BJ (cell line): ENCODE results near the gene MAB21L2. TPM values are rescaled to one million over a fixed set of nuclear protein-coding genes. Genes with fewer than 3 reads are reported as not detected.

Experiments used
- CTCF ChIA-PET: fragments of 350-600 bp; formaldehyde crosslinking; extraction: SDS; loops from one replicate; lab custom pipeline; 2021; ENCODE audit warnings: antibody characterized with exemption, inconsistent platforms; lab: Yijun Ruan, JAX
- POLR2A ChIA-PET: fragments of 300-600 bp; sonication (Branson Sonifier 250); formaldehyde crosslinking; extraction: SDS; loops from one replicate; lab custom pipeline; 2021; ENCODE audit warnings: antibody characterized with exemption; lab: Charles Lee
- DNase-seq: peaks from one replicate; pipeline ENCODE4 v3.0.0-alpha.2; 2011; ENCODE audit warnings: low read depth
- H3K27me3 ChIP-seq: 2 replicates; pipeline ENCODE4 v1.6.0; 2011; ENCODE audit warnings: low read length; ENCODE audit not compliant: control insufficient read depth, insufficient read depth
- H3K36me3 ChIP-seq: 2 replicates; pipeline ENCODE4 v1.5.1; 2011; ENCODE audit warnings: low read length; ENCODE audit not compliant: control insufficient read depth, insufficient read depth
- H3K4me3 ChIP-seq: 2 replicates; pipeline ENCODE4 v1.5.1; 2011; ENCODE audit warnings: low read depth, mild to moderate bottlenecking, control low read depth, low read length
- CTCF ChIP-seq: IDR thresholded peaks from 2 replicates; pipeline ENCODE4 v1.5.1; 2011; ENCODE audit warnings: low read depth, mild to moderate bottlenecking, control low read depth, inconsistent platforms, low read length, moderate library complexity; ENCODE audit not compliant: insufficient read depth
- polyA plus RNA-seq: library from polyadenylated mRNA; depleted of rRNA; stranded (reverse); fragments of >200 nt; gene quantifications from 2 replicates; pipeline ENCODE4 v1.2.3, GENCODE V29; 2011

MAB21L2 gene
- polyA plus RNA-seq, 1 experiment = not detected

- H3K27me3 ChIP-seq = no peaks in the 10 kb centered on the region
- ChIA-PET CTCF (no interaction called here), POLR2A (no interaction called here)
- no peaks in the 10 kb centered on the region for H3K36me3 ChIP-seq
- no peak overlapping the region for H3K4me3 ChIP-seq
- no peak for TF ChIP-seq CTCF
- DNase-seq = no peak
Observed at GRCh38 chr4:150581056-150581605, 820 bp upstream of the MAB21L2 start.

DNA sequence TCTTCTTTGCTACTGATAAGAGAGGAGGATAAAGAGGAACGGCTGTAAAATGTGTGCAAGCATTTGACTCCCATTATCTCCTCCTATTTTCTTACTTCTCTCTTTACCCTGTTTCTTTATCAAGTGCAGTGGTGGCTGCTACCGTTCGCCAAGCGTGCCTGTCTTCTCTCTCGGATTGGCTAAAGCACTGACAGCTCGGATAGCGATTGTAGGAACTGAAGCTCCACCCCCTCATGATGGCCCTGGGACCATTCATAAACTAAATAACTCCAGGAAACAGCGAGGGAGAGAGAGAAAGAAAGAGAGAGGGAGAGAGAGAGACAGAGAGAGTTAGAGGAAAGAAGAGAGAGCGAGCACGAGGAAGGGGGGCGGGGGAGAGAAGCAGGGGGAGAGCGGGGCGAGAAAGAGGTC, 305 bp upstream of the MAB21L2 start:
- no peak for DNase-seq
- no peaks in the 10 kb centered on the region for H3K27me3 ChIP-seq
- no peak overlapping the region for H3K4me3 ChIP-seq
- CTCF ChIA-PET = interaction anchor here (1.2 kb wide), 1 partner anchor 12 kb away, joined by 3 read pairs; no protein-coding TSS in a partner anchor
- POLR2A ChIA-PET = no interaction called here
- TF ChIP-seq CTCF = no peak
- no peaks in the 10 kb centered on the region for H3K36me3 ChIP-seq

- Histone ChIP-seq H3K4me3 (peak overlapping the region; percentile 0; the same call in 1 of the 2 replicates), H3K36me3 (no peaks in the 10 kb centered on the region), H3K27me3 (no peaks in the 10 kb centered on the region)
- POLR2A ChIA-PET = no interaction called here
- no peak for TF ChIP-seq CTCF
- CTCF ChIA-PET = interaction anchor here (1.2 kb wide), 1 partner anchor 11 kb away, joined by 3 read pairs; no protein-coding TSS in a partner anchor
- DNase-seq = no peak
Observed at GRCh38 chr4:150582873-150583286, 929 bp downstream of the MAB21L2 start.

DNA sequence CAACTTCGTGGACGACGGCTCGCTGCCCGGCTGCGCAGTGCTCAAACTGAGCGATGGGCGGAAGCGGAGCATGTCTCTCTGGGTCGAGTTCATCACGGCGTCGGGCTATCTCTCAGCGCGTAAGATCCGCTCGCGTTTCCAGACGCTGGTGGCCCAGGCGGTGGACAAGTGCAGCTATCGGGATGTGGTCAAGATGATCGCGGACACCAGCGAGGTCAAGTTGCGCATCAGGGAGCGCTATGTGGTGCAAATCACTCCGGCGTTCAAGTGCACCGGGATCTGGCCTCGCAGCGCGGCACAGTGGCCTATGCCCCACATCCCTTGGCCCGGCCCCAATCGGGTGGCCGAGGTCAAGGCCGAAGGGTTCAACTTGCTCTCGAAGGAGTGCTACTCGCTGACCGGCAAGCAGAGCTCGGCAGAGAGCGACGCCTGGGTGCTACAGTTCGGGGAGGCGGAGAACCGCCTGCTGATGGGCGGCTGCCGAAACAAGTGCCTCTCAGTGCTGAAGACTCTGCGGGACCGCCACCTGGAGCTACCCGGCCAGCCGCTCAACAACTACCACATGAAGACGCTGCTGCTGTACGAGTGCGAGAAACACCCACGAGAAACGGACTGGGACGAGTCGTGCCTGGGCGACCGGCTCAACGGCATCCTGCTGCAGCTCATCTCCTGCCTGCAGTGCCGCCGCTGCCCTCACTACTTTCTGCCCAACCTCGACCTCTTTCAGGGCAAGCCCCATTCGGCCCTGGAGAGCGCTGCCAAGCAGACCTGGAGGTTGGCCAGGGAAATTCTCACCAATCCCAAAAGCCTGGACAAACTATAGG, 1.5 kb downstream of the MAB21L2 start:
- CTCF ChIA-PET = no interaction called here
- TF ChIP-seq CTCF = no peak
- Histone ChIP-seq H3K27me3 (no peaks in the 10 kb centered on the region), H3K4me3 (peak overlapping the region; percentile 4; the same call in 1 of the 2 replicates), H3K36me3 (no peaks in the 10 kb centered on the region)
- DNase-seq = no peak
- POLR2A ChIA-PET = no interaction called here

GRCh38 chr4:150584111-150584915, 2.4 kb downstream of the MAB21L2 start:
- Histone ChIP-seq H3K4me3 (peak overlapping the region; percentile 4; the same call in 1 of the 2 replicates), H3K36me3 (no peaks in the 10 kb centered on the region), H3K27me3 (no peaks in the 10 kb centered on the region)
- CTCF ChIA-PET = no interaction called here
- no peak for DNase-seq
- POLR2A ChIA-PET = no interaction called here
- no peak for TF ChIP-seq CTCF
